Femur (tissue), 1 donor: ENCODE results near the gene CACNA1C.

ENCODE experiments used
- DNase-seq: peaks from one replicate; pipeline ENCODE4 v3.0.0-alpha.2; 2017

The CACNA1C gene

GRCh38 chr12:2687058-2687457 lies 634.3 kb downstream of the CACNA1C start:
- no peak for DNase-seq

DNA sequence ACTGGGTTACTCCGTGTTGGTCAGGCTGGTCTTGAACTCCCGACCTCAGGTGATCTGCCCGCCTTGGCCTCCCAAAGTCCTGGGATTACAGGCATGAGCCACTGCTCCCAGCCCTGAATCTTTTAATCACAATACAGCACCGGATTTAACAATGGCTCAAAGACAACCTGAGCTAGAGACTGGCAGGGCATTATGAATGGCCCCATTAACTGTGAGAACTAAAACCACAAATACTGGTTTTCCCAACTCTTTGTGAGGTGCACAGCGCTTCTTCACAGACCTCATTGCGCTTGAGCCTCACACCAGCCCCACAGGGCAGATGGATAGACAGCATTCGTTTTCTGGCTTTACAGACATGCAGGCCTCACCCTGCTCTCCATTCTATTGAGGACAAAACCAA lies 634.9 kb downstream of the CACNA1C start:
- no peak for DNase-seq

DNA sequence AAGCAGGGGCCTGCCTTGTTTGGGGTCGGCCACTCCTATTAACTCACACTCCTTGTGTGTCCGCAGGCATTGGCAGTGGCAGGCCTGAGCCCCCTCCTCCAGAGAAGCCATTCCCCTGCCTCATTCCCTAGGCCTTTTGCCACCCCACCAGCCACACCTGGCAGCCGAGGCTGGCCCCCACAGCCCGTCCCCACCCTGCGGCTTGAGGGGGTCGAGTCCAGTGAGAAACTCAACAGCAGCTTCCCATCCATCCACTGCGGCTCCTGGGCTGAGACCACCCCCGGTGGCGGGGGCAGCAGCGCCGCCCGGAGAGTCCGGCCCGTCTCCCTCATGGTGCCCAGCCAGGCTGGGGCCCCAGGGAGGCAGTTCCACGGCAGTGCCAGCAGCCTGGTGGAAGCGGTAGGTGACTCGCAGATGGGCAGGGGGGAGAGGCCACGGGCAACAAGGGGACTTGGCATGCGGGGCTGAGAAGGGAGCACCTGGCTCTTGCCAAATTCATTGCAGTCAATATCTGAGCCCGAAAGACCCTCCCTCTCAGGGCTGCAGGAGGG lies 635.7 kb downstream of the CACNA1C start:
- no peak for DNase-seq

GRCh38 chr12:2689393-2689792 lies 636.6 kb downstream of the CACNA1C start:
- no peak for DNase-seq

DNA sequence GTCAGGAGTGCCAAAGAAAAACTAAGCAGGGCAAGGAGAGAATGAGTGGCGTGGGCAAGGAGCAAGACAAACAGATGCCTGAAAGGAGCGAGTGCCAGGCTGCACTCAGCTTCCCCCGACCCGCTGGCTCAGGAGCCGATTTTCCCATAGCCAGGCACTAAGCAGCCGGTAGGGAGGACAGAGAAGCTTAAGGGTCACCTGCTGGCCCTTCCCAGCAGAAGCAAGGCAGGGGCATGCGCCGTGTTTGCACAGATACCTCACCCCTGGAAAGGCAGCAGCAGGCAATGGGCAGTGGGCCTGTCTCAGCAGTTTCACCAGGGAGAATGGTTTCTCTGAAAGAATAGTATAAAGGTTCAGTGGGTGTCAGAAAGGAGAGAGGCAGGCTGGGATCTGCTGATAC lies 637.1 kb downstream of the CACNA1C start:
- no peak for DNase-seq

DNA sequence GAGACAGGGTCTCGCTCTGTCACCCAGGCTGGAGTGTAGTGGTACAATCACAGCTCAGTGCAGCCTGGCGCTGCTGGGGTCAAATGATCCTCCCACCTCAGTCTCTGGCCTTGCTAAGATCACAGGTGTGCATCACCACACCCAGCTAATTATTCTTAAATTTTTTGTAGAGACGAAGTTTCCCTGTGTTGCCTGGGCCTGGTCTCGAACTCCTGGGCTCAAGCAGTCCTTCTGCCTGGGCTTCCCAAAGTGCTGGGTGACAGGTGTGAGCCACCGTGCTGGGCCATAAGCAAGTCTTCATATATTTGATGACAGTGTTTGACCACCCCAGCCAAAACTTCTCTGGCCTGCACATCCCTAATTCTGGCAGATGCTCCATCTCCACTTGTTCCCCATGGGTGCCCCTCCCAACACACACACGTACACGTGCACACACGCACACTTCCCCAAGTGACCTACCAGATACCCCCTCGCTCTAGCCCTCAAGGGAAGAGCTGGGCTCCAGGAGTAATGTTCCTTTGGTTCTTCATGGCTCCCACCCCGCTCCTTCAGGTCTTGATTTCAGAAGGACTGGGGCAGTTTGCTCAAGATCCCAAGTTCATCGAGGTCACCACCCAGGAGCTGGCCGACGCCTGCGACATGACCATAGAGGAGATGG lies 637.7 kb downstream of the CACNA1C start:
- DNase-seq: no peak

GRCh38 chr12:2691006-2691344 lies 638.2 kb downstream of the CACNA1C start:
- DNase-seq: no peak

DNA sequence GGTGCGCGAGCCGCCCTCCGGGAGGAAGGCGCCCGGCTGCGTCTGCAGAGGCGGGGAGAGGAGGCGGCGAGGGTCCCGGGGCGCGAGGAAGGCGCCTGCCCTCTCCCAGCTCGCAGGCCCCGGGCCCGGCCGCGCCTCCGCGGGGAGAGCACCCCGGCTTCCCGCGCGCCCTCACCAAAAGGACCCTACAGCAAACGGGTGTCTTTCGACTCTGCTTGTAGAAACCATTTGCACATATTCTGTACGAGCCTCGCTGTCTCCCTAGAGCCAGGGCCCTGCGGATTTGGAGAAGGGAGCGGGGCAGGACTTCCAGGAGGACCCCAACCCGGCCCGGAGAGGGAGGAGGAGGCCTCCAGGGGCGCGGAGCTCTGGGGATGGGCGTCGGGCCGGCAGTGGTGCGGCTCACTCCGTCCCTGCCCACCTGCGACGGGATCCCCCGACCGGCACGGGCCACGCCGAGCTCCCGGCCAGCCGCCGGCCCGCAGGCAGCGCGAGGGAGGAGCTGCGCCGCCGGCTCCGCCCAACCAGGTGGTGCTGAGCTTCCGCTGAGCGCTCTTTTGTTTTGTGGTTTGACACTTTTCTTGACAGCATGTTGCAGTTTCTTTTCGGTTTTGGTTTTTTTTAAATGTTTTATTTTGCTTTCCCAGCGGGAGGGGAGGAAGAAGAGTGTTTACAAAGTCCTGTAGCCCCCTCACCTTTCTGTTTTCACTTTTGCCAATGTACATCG lies 638.7 kb downstream of the CACNA1C start:
- DNase-seq: no peak

GRCh38 chr12:2692080-2692479 lies 639.3 kb downstream of the CACNA1C start:
- no peak for DNase-seq

GRCh38 chr12:2693244-2693860 lies 640.6 kb downstream of the CACNA1C start:
- DNase-seq: no peak

GRCh38 chr12:2693980-2694610 lies 641.3 kb downstream of the CACNA1C start:
- no peak for DNase-seq

GRCh38 chr12:2696136-2696535 lies 643.3 kb downstream of the CACNA1C start:
- DNase-seq: no peak

DNA sequence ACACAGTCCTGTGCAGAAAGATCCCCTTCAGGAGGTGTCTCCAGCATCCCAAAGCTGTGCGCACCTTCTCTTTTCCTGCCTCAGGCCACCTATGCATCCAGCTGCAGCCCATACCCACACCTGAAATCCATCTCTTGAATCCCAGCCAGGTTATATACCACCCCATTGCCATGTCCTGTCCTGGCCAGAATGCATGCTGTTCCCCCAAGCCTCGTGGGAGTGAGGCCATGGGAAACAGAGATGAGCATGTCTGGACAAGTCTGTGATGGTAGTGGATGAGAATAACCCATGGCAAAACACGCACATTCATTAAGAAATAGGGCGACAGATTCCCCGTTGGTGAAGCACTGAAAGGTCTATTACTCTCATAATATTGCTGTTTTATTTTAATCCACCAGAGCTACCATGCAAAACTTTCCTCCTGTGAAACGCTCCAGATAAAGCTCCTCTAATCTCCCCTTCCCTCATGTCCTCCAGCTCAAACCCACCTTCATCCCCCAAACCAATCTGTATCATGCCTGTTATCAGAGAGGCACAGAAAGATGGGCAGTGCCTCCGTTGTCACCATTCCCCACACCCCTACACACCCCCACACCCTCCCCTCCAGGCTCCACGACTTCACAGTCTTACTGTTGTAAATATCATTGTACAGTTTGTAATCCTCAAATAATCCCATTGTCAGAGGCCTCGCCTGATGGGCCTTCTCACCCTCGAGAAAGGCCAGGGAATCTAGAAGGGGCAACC lies 644.4 kb downstream of the CACNA1C start:
- DNase-seq: no peak

DNA sequence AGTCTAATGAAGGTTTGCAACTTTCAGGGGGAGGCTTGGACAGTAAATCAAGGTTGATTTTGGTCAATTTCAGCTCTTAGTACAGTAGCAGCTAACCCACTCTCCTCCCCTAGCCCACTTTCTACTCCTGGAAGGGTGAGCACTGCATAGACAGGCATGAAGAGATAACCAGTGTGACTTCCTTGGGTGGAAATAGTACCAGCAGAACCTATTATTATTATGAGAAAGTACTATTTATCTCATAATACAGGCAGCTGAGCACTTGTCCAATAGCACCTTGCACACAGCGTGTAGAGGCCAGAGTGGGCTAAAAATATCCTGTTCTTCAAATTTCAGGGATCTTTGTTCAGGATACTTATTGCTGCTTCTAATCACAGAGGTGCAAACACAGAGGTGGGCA lies 645.8 kb downstream of the CACNA1C start:
- no peak for DNase-seq

GRCh38 chr12:2710701-2711100 lies 657.9 kb downstream of the CACNA1C start:
- no peak for DNase-seq

- no peak for DNase-seq
These were observed 666.6 kb downstream of the CACNA1C start for GRCh38 chr12:2719392-2719791.

GRCh38 chr12:2722806-2723205 lies 670.0 kb downstream of the CACNA1C start:
- DNase-seq: no peak

DNA sequence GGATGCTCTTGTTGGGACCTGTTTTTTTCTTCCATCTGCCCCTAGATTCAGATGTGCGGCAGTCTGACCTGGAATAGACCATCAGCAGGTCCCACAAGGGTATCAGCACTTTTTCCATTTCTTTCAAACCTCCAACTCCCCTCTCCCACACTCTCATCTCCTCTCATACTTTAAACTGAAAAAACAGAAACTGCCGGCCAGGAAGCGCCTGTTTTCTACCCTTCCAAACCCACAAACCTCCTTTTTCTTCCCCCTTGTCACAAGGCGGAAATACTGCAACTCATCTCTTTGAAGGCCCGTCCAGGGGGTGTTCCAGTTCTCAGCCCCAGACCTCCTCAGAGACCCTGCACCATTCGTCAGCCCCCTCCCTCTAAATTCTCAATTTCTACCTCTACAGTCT lies 679.5 kb downstream of the CACNA1C start:
- DNase-seq: no peak

DNA sequence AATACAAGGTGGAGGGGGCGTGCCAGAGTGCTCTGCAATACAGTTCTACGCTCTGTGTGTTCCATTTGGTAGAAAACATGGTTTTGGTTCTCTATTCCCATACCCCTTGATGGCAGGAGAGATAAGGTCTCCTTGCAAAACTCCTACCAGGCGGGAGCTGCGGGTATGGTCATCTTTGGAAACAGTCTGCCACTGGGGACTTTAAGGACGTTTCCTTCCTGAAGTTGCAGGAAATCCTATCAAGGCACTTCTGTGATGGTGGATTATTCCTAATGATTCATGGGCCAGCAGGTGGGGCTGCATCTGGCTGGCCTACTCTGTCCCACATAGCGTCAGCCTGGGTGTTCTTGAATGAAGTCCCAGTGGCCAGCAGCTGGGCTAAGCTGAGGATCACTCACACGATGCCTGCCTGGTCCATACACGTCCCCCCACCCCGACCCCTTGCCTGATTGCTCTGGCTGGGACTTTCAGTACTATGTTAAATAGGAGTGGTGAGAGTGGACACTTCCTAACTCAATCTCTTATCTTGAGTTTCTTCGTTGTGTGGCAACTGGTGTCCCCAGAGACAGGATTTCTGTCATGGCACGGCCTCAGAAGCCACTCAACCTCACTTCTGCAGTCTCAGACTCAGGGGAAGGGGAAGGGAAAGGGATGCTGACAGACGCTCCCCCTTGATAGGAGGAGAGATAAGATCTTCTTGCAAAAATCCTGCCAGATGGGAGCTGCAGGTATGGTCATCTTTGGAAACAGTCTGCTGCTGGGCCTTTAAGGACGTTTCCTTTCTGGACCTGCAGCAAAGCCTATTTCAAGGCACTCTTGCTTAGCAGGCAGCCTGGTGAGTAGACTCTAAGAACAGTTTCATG lies 680.9 kb downstream of the CACNA1C start:
- DNase-seq: no peak

DNA sequence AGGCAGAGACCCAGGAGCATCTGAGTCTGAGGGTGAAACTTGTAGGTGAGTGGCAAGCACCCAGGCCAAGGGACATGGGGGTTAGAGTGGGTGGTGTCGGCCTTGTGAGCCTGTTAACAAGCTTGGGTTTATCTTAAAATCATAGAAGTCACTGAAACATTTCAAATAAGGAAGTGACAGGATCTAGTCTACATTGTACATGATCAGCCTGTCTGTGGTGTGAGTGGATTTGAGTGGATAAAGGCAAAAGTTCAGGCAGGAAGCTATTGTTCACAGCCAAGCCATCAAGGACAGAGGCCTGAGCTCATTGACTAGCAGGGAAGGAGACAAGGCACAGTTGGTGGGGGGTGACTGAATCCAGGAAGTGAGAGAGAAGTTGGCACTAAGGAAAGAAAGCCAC lies 682.6 kb downstream of the CACNA1C start:
- no peak for DNase-seq

DNA sequence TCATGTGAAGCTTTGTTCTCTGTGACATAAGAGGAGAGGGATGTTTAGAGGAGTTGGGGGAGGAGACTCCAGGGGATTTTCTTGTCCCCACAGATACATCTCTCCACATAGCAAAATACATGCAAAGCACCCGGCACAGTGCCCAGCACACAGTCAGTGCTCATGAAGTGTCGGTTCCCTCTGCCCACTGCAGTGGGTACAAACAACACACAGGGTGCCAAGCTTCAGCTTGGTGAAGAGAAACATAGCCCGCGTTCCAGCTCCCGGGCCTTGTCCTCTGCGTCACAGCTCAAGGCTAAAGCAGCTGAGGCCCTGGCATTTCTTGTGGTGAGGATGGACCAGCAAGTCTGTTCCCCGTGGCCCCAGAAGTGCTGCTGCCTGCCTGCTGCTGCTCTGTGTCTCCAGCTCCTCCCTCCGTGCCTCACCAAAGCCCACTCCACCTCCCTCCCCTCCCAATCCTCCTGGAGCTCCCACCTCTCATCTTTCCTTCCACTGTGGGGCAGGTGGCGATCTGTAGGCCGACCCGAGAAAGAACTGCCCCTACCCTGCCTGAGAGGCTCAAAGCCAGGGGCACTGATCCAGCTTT lies 685.0 kb downstream of the CACNA1C start:
- no peak for DNase-seq

GRCh38 chr12:2739069-2739468 lies 686.3 kb downstream of the CACNA1C start:
- no peak for DNase-seq
